ENCODE measurements around the gene KLC4.

The KLC4 gene

DNA sequence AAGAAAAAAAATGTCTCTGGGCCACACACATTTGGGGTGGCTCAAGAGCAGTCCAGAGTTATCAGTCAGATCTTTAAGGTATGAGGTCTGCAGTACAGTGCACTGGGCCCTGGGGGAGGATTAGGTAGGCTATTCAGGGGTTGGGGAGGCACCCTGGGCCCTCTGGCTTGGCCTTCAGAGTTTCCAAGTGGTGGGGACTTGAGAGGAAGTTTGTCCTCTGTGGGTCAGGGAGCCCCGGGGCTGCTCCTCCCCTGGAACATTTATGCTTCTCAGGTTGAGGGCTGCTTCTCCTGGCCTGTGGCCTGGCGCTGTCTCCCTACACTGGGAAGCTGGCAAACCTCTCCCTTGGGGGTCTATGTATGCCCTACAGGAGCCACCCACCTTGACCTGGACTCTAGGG is 62.7 kb downstream of the KLC4 start:
- no peak for FAIRE-seq
- DNase-seq (ENCODE audit: low spot score): no peak

DNA sequence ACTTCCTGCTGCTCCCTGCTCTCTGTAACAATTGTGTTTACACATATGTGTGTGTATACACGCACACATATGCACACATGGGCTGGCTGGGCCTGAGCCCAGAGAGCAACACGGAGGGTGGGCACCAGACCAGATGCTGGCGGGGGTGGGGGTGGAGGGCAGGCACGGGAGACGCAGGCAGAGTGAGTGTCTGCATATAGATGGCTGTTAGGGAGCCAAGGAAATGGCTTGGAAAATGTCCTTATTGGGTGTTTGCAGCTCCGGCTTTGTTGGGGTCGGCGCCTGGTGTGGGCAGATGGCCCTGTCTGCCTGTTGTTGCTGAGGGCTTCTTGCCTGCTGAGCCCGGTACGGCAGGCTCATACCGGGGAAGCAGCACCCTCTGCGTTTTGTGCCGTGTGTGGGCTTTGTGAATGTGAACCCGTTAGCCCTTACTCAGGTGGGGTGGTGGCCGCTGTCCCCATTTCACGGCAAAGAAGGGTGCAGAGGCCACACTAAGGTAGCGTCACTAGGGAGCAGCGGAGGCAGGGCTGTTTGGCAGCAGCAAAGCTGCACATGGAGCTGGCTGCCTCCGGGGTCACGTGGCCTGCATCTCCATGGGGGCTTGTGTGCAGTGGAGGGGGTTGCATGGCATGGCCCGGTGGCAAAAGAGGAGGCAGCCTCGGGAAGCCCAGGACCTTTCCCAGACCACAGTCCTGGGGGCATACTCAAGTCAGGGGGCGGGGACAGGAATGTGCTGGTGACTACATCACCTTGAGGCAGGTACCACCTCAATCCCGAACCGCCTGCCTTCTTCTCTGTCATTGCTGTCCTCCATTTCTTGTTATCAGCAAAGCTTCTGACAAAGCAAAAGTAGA is 64.3 kb downstream of the KLC4 start:
- no peak for DNase-seq (ENCODE audit: low spot score)

DNA sequence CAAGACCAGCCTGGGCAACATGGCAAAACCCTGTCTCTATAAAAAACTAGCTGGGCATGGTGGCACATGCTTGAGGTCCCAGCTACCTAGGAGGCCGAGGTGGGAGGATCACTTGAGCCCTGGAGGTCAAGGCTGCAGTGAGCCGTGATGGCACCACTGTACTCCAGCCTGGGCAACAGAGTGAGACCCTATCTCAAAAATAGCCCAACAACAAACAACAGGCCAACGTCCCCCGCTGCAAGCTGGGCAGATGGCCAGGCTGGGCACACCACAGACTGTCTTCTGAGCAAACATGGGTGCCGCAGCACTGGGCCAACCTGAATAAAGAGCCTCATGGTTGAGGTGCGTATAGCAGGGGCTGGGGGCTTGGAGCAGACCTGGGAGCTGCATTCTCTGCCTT is 65.0 kb downstream of the KLC4 start:
- FAIRE-seq: no peak
- no peak for DNase-seq (ENCODE audit: low spot score)

More for the DNA sequence above, 64.3 kb downstream of the KLC4 start:
- no peak for FAIRE-seq
